ENCODE results near the gene SLIT3. TPM values are rescaled to one million over a fixed set of nuclear protein-coding genes. Genes with fewer than 3 reads are reported as not detected.

SLIT3 gene
- total and polyA plus RNA-seq, 2 donors from 2014 or later = 14.5 to 54.1 TPM

DNA sequence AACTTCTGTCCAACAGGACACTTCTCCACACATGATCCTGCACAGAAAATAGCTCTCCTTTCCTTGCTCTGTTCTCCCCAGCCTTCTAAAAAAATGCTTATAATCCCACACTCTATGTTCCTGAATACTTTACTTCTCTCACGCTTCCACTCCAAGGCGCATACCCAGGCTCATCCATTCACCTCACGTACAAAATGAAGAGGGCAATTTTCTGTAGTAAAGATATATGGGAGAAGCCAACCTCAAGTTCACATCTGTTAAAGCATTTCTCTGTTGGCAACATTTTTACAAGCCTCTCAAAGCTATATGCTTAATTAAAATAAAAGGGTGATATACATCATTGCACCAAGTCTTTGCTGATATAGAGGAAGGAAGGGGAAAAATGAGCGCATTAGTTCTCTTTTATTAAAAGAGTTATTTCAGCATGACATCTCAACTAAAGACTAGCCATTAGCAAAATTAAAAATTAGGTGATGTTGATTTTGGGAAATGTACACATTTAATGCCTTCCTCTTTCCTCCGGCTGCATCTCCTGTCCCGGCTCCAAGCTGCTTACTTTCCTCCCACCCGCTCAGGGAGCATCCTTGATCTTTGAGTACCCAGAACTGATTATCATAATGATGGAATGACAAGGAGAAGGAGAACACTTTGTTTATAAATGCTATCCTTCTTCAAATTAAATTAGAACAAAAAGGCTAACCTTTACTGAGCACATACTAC lies 379.6 kb downstream of the SLIT3 start:
- FAIRE-seq (no peak), DNase-seq (no peak)
- no peak overlapping the region for H3K27ac ChIP-seq (ENCODE audit: low read depth in 2 of 2, low read length in 2 of 2)
- H3K9ac ChIP-seq (ENCODE audit: low read length in 3 of 3) = no peak overlapping the region
- H3K27me3 ChIP-seq (ENCODE audit: control insufficient read depth, insufficient read depth, low read length) = no peaks in the 10 kb centered on the region
- intact Hi-C loops (cut with DNase I) = no loop called here
- H3K4me1 ChIP-seq (ENCODE audit: control insufficient read depth in 2 of 3, insufficient read depth in 2 of 3, low read depth in 1 of 3, low read length in 3 of 3) = peaks cover 0 to 6% (median 0%) of the 10 kb centered on the region in 3 donors
- no peak overlapping the region for H3K4me3 ChIP-seq (ENCODE audit: low read length in 3 of 3)
- no peaks in the 10 kb centered on the region for H3K36me3 ChIP-seq (ENCODE audit: control insufficient read depth in 2 of 3, insufficient read depth in 3 of 3, low read length in 3 of 3)
- H3K9me3 ChIP-seq (ENCODE audit: control insufficient read depth in 2 of 3, insufficient read depth in 1 of 3, low read length in 3 of 3) = no peaks in the 10 kb centered on the region
- TF ChIP-seq, protein P1, sequence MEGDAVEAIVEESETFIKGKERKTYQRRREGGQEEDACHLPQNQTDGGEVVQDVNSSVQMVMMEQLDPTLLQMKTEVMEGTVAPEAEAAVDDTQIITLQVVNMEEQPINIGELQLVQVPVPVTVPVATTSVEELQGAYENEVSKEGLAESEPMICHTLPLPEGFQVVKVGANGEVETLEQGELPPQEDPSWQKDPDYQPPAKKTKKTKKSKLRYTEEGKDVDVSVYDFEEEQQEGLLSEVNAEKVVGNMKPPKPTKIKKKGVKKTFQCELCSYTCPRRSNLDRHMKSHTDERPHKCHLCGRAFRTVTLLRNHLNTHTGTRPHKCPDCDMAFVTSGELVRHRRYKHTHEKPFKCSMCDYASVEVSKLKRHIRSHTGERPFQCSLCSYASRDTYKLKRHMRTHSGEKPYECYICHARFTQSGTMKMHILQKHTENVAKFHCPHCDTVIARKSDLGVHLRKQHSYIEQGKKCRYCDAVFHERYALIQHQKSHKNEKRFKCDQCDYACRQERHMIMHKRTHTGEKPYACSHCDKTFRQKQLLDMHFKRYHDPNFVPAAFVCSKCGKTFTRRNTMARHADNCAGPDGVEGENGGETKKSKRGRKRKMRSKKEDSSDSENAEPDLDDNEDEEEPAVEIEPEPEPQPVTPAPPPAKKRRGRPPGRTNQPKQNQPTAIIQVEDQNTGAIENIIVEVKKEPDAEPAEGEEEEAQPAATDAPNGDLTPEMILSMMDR (IDR thresholded peaks at IDR 0.05; ENCODE audit: borderline replicate concordance, extremely low read depth, insufficient read depth) = no peak

DNA sequence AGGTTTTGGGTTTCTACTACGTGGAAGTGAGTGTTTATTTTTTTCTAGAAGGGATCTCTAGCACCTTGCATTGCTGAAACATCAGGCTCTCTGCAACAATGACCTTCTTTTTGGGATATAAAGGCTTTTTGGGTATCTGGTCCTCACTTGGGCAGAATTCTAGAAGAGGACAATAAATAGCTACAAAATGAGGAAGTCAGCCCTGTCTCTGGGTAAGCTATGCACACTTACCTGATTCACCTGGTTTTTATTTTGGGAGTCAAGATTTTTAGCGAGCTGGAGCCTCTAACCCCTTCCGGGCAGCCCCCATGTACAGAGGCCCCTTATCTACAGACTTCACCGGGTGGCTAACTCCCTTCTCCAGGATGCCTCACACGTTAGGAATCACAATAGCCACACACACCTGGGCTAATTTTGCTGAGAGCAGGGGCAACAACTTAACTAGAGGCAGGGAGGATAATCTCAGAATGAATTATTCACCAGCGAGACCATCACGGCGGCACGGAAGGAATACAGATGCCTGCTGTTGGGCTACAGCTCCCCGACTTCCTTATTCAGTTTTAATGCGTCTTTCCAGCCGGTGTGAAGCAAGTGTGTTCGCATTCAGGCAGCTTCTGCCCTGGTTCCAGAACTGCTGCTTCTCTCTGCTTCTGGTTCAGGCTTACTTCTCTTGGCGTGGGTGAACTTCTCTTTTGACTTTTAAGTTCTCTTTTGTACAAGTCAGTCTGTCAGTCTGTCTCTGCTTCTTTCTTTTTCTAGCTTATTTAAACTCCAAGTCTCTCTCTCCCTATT lies 380.7 kb downstream of the SLIT3 start:
- H3K9ac ChIP-seq (ENCODE audit: low read length in 3 of 3) = no peak overlapping the region

DNA sequence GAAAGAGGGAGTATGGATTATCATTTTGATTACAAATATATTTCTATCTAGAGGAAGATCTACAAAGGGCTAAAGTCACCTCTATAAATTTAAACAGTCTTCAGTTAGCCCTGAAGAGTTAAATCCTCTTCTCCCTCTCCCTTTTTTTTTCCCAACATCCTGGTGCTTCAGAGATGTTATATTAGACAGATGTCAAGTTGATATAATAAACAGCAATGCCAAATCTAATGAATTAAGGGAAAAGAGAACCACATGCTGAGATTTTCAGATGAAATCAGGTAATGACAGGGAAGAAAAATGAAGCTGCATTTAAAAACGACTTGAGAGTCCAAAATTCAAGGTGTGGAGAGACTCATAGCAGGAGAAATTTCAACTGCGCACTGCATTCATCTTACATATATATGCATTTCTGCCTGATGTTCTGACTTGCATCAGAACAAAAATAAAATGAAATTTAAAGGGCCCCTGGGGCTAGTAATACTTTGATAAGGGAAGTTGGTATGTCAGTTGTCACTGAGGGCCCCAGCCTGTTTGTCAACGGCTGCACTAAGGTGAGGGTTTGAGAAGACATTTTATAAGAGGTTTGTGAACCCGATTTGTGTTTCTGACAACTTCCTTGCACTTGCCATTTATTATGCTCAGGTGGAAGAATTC lies 382.9 kb downstream of the SLIT3 start:
- H3K36me3 ChIP-seq (ENCODE audit: control insufficient read depth in 2 of 3, insufficient read depth in 3 of 3, low read length in 3 of 3) = no peaks in the 10 kb centered on the region
- H3K4me1 ChIP-seq (ENCODE audit: control insufficient read depth in 2 of 3, insufficient read depth in 2 of 3, low read depth in 1 of 3, low read length in 3 of 3) = peaks cover 0 to 6% (median 2%) of the 10 kb centered on the region in 3 donors
- H3K27me3 ChIP-seq (ENCODE audit: control insufficient read depth, insufficient read depth, low read length) = no peaks in the 10 kb centered on the region
- no peak overlapping the region for H3K9ac ChIP-seq (ENCODE audit: low read length in 3 of 3)
- H3K4me3 ChIP-seq (ENCODE audit: low read length in 3 of 3) = no peak overlapping the region
- DNase-seq = no peak
- no peak for FAIRE-seq
- no peak overlapping the region for H3K27ac ChIP-seq (ENCODE audit: low read depth in 2 of 2, low read length in 2 of 2)
- TF ChIP-seq, protein P1 (IDR thresholded peaks at IDR 0.05; ENCODE audit: borderline replicate concordance, extremely low read depth, insufficient read depth) = no peak
- H3K9me3 ChIP-seq (ENCODE audit: control insufficient read depth in 2 of 3, insufficient read depth in 1 of 3, low read length in 3 of 3) = no peaks in the 10 kb centered on the region
- intact Hi-C loops (cut with DNase I) = no loop called here

More for the DNA sequence above, 380.7 kb downstream of the SLIT3 start:
- H3K4me1 ChIP-seq (ENCODE audit: control insufficient read depth in 2 of 3, insufficient read depth in 2 of 3, low read depth in 1 of 3, low read length in 3 of 3) = peaks cover 0 to 6% (median 2%) of the 10 kb centered on the region in 3 donors
- intact Hi-C loops (cut with DNase I) = no loop called here
- DNase-seq = peak in 1 of 5 donors; percentile 56
- H3K36me3 ChIP-seq (ENCODE audit: control insufficient read depth in 2 of 3, insufficient read depth in 3 of 3, low read length in 3 of 3) = no peaks in the 10 kb centered on the region
- H3K27me3 ChIP-seq (ENCODE audit: control insufficient read depth, insufficient read depth, low read length) = no peaks in the 10 kb centered on the region
- H3K4me3 ChIP-seq (ENCODE audit: low read length in 3 of 3) = no peak overlapping the region
- FAIRE-seq = no peak
- H3K27ac ChIP-seq (ENCODE audit: low read depth in 2 of 2, low read length in 2 of 2) = no peak overlapping the region
- TF ChIP-seq, protein P1 (IDR thresholded peaks at IDR 0.05; ENCODE audit: borderline replicate concordance, extremely low read depth, insufficient read depth) = no peak
- H3K9me3 ChIP-seq (ENCODE audit: control insufficient read depth in 2 of 3, insufficient read depth in 1 of 3, low read length in 3 of 3) = no peaks in the 10 kb centered on the region
